ENCODE measurements around the gene ZNF646. TPM values are rescaled to one million over a fixed set of nuclear protein-coding genes. Genes with fewer than 3 reads are reported as not detected.

The ZNF646 gene
- total and polyA plus RNA-seq, 3 donors from 2014 or later: 68.9 to 80.3 (median 74.0) TPM

- Histone ChIP-seq H3K9me3 (no peaks in the 10 kb centered on the region), H3K27me3 (no peaks in the 10 kb centered on the region), H3K36me3 (ENCODE audit: low read depth, missing control alignments) (no peaks in the 10 kb centered on the region), H3K4me3 (no peak overlapping the region), H3K4me1 (peaks cover 28% of the 10 kb centered on the region), H3K27ac (peak overlapping the region; percentile 31 to 39)
- TF ChIP-seq POLR2A (IDR thresholded peaks at IDR 0.05): no peak
- TF ChIP-seq CTCF (IDR thresholded peaks at IDR 0.05): no peak
- WGBS, 2 donors: 66 to 67% methylated on average over 14 of the region's 14 CpGs
- intact Hi-C loops (cut with DNase I; ENCODE audit: low total_unique reads): loop anchor here (10.0 kb wide), 1 partner anchor 62 kb away; no protein-coding TSS in a partner anchor
- no peak for DNase-seq
Measured at GRCh38 chr16:31082368-31083045, 8.3 kb downstream of the ZNF646 start.

- 34 to 36% methylated on average over 9 of the region's 9 CpGs for WGBS, 2 donors
- Histone ChIP-seq H3K27me3 (no peaks in the 10 kb centered on the region), H3K9me3 (no peaks in the 10 kb centered on the region), H3K36me3 (ENCODE audit: low read depth, missing control alignments) (no peaks in the 10 kb centered on the region), H3K4me3 (no peak overlapping the region), H3K27ac (peak overlapping the region; percentile 31 to 39), H3K4me1 (peaks cover 28% of the 10 kb centered on the region)
- peak; percentile 80 for DNase-seq
- intact Hi-C loops (cut with DNase I; ENCODE audit: low total_unique reads): loop anchor here (10.0 kb wide), 1 partner anchor 62 kb away; no protein-coding TSS in a partner anchor
- no peak for TF ChIP-seq CTCF (IDR thresholded peaks at IDR 0.05)
- no peak for TF ChIP-seq POLR2A (IDR thresholded peaks at IDR 0.05)
Measured at GRCh38 chr16:31083081-31083480, 8.9 kb downstream of the ZNF646 start.

- no peaks in the 10 kb centered on the region for H3K27me3 ChIP-seq
- H3K36me3 ChIP-seq (ENCODE audit: low read depth, missing control alignments): no peaks in the 10 kb centered on the region
- intact Hi-C loops (cut with DNase I; ENCODE audit: low total_unique reads): loop anchor here (10.0 kb wide), 1 partner anchor 61 kb away; no protein-coding TSS in a partner anchor
- no peak for DNase-seq
- no peak overlapping the region for H3K4me3 ChIP-seq
- H3K27ac ChIP-seq: peak overlapping the region in 1 of 2 donors; percentile 26
- TF ChIP-seq POLR2A (IDR thresholded peaks at IDR 0.05) (no peak), CTCF (IDR thresholded peaks at IDR 0.05) (no peak)
- WGBS, 2 donors: 59 to 69% methylated on average over 5 of the region's 5 CpGs
- peaks cover 28% of the 10 kb centered on the region for H3K4me1 ChIP-seq
- no peaks in the 10 kb centered on the region for H3K9me3 ChIP-seq
Measured at GRCh38 chr16:31083556-31083955, 9.3 kb downstream of the ZNF646 start.

- no peak for DNase-seq
- peaks cover 28% of the 10 kb centered on the region for H3K4me1 ChIP-seq
- H3K9me3 ChIP-seq: no peaks in the 10 kb centered on the region
- H3K36me3 ChIP-seq (ENCODE audit: low read depth, missing control alignments): no peaks in the 10 kb centered on the region
- WGBS, 2 donors: 80 to 82% methylated on average over 2 to 13 of the region's 13 CpGs
- TF ChIP-seq POLR2A (IDR thresholded peaks at IDR 0.05) (no peak), CTCF (IDR thresholded peaks at IDR 0.05) (no peak)
- no peak overlapping the region for H3K4me3 ChIP-seq
- peak overlapping the region in 1 of 2 donors; percentile 26 for H3K27ac ChIP-seq
- no peaks in the 10 kb centered on the region for H3K27me3 ChIP-seq
- intact Hi-C loops (cut with DNase I; ENCODE audit: low total_unique reads): loop anchor here (10.0 kb wide), 1 partner anchor 61 kb away; no protein-coding TSS in a partner anchor
Measured at GRCh38 chr16:31083981-31084380, 9.8 kb downstream of the ZNF646 start.

Measured in testis (tissue), 3 donors.